Natural killer cell (primary cell): ENCODE measurements around the gene ARHGEF12. TPM values are rescaled to one million over a fixed set of nuclear protein-coding genes. Genes with fewer than 3 reads are reported as not detected.

ENCODE experiments used
- ATAC-seq, 3 donors: fragments of 150-1000 bp in 2 of 3; fragments of 200-7000 bp in 1 of 3; cut with Tn5 transposase; 1 replicate in 1 of 3; 2 replicates in 2 of 3; pipeline ENCODE4 v1.10.0; 2021; ENCODE audit warnings: mild to moderate bottlenecking in 2 of 3, moderate library complexity in 2 of 3
- DNase-seq, 2 donors: peaks; one replicate each; pipeline versions ENCODE4 v3.0.0 to v3.0.0-alpha.2; 2013 to 2021; ENCODE audit warnings: mixed read lengths in 1 of 2
- H3K27ac ChIP-seq: one replicate; pipeline ENCODE4 v1.5.1; 2013; ENCODE audit warnings: mild to moderate bottlenecking, low read length
- H3K27me3 ChIP-seq: one replicate; pipeline ENCODE4 v1.6.1; 2013; ENCODE audit warnings: low read length; ENCODE audit not compliant: control insufficient read depth, insufficient read depth
- H3K36me3 ChIP-seq: one replicate; pipeline ENCODE4 v1.6.1; 2013; ENCODE audit warnings: low read length; ENCODE audit not compliant: control insufficient read depth, insufficient read depth
- H3K4me1 ChIP-seq: one replicate; pipeline ENCODE4 v1.6.1; 2013; ENCODE audit warnings: low read length; ENCODE audit not compliant: control insufficient read depth, insufficient read depth
- H3K4me3 ChIP-seq: one replicate; pipeline ENCODE4 v1.5.1; 2013; ENCODE audit warnings: low read length
- H3K9me3 ChIP-seq: one replicate; pipeline ENCODE4 v1.6.1; 2013; ENCODE audit warnings: low read length; ENCODE audit not compliant: control insufficient read depth, insufficient read depth
- H3K27ac Mint-ChIP-seq, 2 donors: one replicate each; pipeline ENCODE4 v1.8.0; 2022; ENCODE audit warnings: mild to moderate bottlenecking in 2 of 2, mixed read lengths in 2 of 2, moderate library complexity in 1 of 2
- H3K27me3 Mint-ChIP-seq, 2 donors: one replicate each; pipeline ENCODE4 v1.8.0; 2022; ENCODE audit warnings: low read depth in 2 of 2, mixed read lengths in 2 of 2
- H3K36me3 Mint-ChIP-seq: one replicate; pipeline ENCODE4 v1.8.0; 2022; ENCODE audit warnings: mixed read lengths
- H3K4me1 Mint-ChIP-seq, 2 donors: one replicate each; pipeline ENCODE4 v1.8.0; 2022; ENCODE audit warnings: mixed read lengths in 2 of 2
- H3K4me3 Mint-ChIP-seq: one replicate; pipeline ENCODE4 v1.8.0; 2022; ENCODE audit warnings: mild to moderate bottlenecking, moderate library complexity, mixed read lengths
- H3K9me3 Mint-ChIP-seq, 2 donors: one replicate each; pipeline ENCODE4 v1.8.0; 2022; ENCODE audit warnings: mixed read lengths in 2 of 2
- CTCF ChIP-seq: fragments of 200-600 bp; IDR thresholded peaks from one replicate; pipeline ENCODE4 v1.8.0; 2022; ENCODE audit warnings: antibody characterized with exemption
- WGBS: methylation state at CpG from one replicate; pipeline ENCODE4 v1.1.7; 2013; ENCODE audit warnings: missing lambda C conversion rate; ENCODE audit not compliant: insufficient coverage; 5-methylcytosine and 5-hydroxymethylcytosine counted together
- intact Hi-C: fragments of 100-400 bp; cut with micrococcal nuclease; formaldehyde crosslinking; loops from one replicate; pipeline ENCODE4 v1.14.2; 2022
- total RNA-seq, 4 donors: library from RNA; stranded (reverse); fragments of 120-200 nt in 1 of 4; gene quantifications; one replicate each; pipeline versions ENCODE4 v1.2.3 to v1.2.4, GENCODE V29; 2013 to 2022

ARHGEF12 gene
- total RNA-seq, 3 donors from 2014 or later (not counting 1 experiment from before 2014, with no cell fraction given) = 38.4 to 52.3 (median 42.1) TPM

DNA sequence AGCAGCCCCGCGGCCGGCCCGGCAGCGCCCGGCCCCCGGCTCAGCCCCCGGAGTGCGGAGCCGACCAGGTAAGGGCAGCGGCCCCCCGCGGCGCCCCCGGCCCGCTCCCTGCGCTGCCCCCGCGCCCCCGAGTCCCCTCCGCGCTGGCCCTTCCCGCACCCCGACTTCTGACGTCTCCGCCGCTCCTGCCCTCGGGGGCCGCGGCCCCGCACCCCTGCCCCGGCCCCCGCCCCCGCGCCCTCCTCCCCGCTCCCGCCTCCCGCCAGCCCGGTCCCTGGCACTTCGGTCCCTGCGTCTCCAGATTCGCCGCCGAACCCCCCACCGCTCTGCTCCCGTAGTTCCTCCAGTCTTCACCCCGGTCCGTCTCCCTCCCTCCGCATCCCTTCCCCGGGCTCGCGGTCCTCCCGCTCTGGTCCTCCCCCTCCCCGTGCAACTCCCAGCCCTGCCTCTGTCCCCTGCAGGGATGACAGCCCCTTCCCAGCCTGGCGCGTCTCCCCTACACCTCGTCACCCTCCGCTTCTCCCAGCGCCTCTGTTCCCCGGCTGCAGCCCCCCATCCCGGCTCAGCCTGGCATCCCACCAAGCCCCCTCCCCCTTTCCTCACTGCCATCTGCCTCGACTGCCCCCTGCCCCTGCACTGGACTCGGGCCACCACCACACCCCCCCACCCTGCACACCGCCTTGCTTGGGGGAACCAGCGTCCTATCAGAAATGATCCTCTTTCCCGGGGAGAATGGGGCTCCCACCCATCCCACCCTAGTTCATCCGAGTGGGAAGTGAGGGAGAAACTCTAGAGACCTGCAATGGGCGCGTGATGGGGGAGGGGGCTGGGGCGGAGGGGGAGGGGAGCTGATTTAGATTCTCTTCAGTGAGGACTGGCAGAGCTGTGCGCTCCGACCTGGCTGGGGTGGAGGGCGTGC lies 175.9 kb downstream of the ARHGEF12 start:
- Mint-ChIP-seq H3K27ac (peak overlapping the region in 1 of 2 donors; percentile 61), H3K36me3 (no peaks in the 10 kb centered on the region), H3K9me3 (no peaks in the 10 kb centered on the region), H3K27me3 (peaks cover 23 to 61% of the 10 kb centered on the region in 2 donors), H3K4me1 (peaks cover 0 to 33% of the 10 kb centered on the region in 2 donors), H3K4me3 (peak overlapping the region; percentile 69)
- Histone ChIP-seq H3K27ac (no peak overlapping the region), H3K27me3 (no peaks in the 10 kb centered on the region), H3K9me3 (no peaks in the 10 kb centered on the region), H3K4me3 (peak overlapping the region; percentile 43), H3K36me3 (no peaks in the 10 kb centered on the region), H3K4me1 (peaks cover 6% of the 10 kb centered on the region)
- TF ChIP-seq CTCF = no peak
- DNase-seq = no peak
- 8% methylated on average over 70 of the region's 73 CpGs for WGBS
- ATAC-seq = no peak
- intact Hi-C loops = loop anchor here (1.0 kb wide), 5 partner anchors 173 to 682 kb away; no protein-coding TSS in a partner anchor

- peaks cover 0 to 39% of the 10 kb centered on the region in 2 donors for H3K4me1 Mint-ChIP-seq
These were observed 176.7 kb downstream of the ARHGEF12 start for GRCh38 chr11:120512739-120513435.

GRCh38 chr11:120513436-120514315 lies 177.5 kb downstream of the ARHGEF12 start:
- H3K27ac ChIP-seq = no peak overlapping the region
- no peaks in the 10 kb centered on the region for H3K9me3 ChIP-seq
- peak overlapping the region; percentile 55 for H3K4me3 Mint-ChIP-seq
- TF ChIP-seq CTCF = no peak
- WGBS = 85% methylated on average over 17 of the region's 19 CpGs
- peaks cover 0 to 39% of the 10 kb centered on the region in 2 donors for H3K4me1 Mint-ChIP-seq
- no peak for ATAC-seq
- H3K4me1 ChIP-seq = peaks cover 6% of the 10 kb centered on the region
- intact Hi-C loops = no loop called here
- no peaks in the 10 kb centered on the region for H3K36me3 Mint-ChIP-seq
- no peaks in the 10 kb centered on the region for H3K27me3 ChIP-seq
- no peaks in the 10 kb centered on the region for H3K9me3 Mint-ChIP-seq
- no peak for DNase-seq
- peaks cover 17 to 50% of the 10 kb centered on the region in 2 donors for H3K27me3 Mint-ChIP-seq
- H3K4me3 ChIP-seq = no peak overlapping the region
- peak overlapping the region in 1 of 2 donors; percentile 22 for H3K27ac Mint-ChIP-seq
- H3K36me3 ChIP-seq = no peaks in the 10 kb centered on the region

More at GRCh38 chr11:120512739-120513435, 176.7 kb downstream of the ARHGEF12 start:
- peaks cover 6% of the 10 kb centered on the region for H3K4me1 ChIP-seq
- H3K9me3 ChIP-seq = no peaks in the 10 kb centered on the region
- Mint-ChIP-seq H3K27ac (peak overlapping the region in 1 of 2 donors; percentile 61), H3K36me3 (no peaks in the 10 kb centered on the region), H3K4me3 (peak overlapping the region; percentile 69), H3K9me3 (no peaks in the 10 kb centered on the region), H3K27me3 (peaks cover 21 to 58% of the 10 kb centered on the region in 2 donors)
- H3K27ac ChIP-seq = no peak overlapping the region
- TF ChIP-seq CTCF = no peak
- H3K27me3 ChIP-seq = no peaks in the 10 kb centered on the region
- 83% methylated on average over 22 of the region's 22 CpGs for WGBS
- no peak for ATAC-seq
- no peaks in the 10 kb centered on the region for H3K36me3 ChIP-seq
- intact Hi-C loops = no loop called here
- H3K4me3 ChIP-seq = no peak overlapping the region
- DNase-seq = no peak
